Measurements from ENCODE around the gene PHF21B.
"Not testable (repeated sequence)": the region's sequence is repeated elsewhere in the genome, so short reads cannot be mapped to it uniquely, and the experiment has no call there.

Gene PHF21B

GRCh38 chr22:44865193-44866057 lies 144.4 kb downstream of the PHF21B start:
- Histone ChIP-seq H3K4me3 (no peak overlapping the region), H3K27ac (no peak overlapping the region)
- no peak for TF ChIP-seq CTCF (IDR thresholded peaks at IDR 0.05)
- DNase-seq (ENCODE audit: low spot score) = no peak

GRCh38 chr22:44862981-44863860 lies 146.6 kb downstream of the PHF21B start:
- TF ChIP-seq CTCF (IDR thresholded peaks at IDR 0.05) = no peak
- no peak overlapping the region for H3K27ac ChIP-seq
- no peak overlapping the region for H3K4me3 ChIP-seq
- no peak for DNase-seq (ENCODE audit: low spot score)

GRCh38 chr22:44862281-44862680 lies 147.5 kb downstream of the PHF21B start:
- no peak for DNase-seq (ENCODE audit: low spot score)
- no peak overlapping the region for H3K27ac ChIP-seq
- no peak for TF ChIP-seq CTCF (IDR thresholded peaks at IDR 0.05)
- no peak overlapping the region for H3K4me3 ChIP-seq

- TF ChIP-seq CTCF (IDR thresholded peaks at IDR 0.05) = no peak
- H3K4me3 ChIP-seq = no peak overlapping the region
- H3K27ac ChIP-seq = no peak overlapping the region
- DNase-seq (ENCODE audit: low spot score) = no peak
Measured at GRCh38 chr22:44861245-44861644, 148.6 kb downstream of the PHF21B start.

- DNase-seq (ENCODE audit: low spot score) = no peak
- Histone ChIP-seq H3K4me3 (no peak overlapping the region), H3K27ac (no peak overlapping the region)
- no peak for TF ChIP-seq CTCF (IDR thresholded peaks at IDR 0.05)
Measured at GRCh38 chr22:44860311-44860710, 149.5 kb downstream of the PHF21B start.

GRCh38 chr22:44859641-44860040 lies 150.2 kb downstream of the PHF21B start:
- no peak overlapping the region for H3K27ac ChIP-seq
- no peak for TF ChIP-seq CTCF (IDR thresholded peaks at IDR 0.05)
- no peak overlapping the region for H3K4me3 ChIP-seq
- no peak for DNase-seq (ENCODE audit: low spot score)

GRCh38 chr22:44858819-44859218 lies 151.0 kb downstream of the PHF21B start:
- H3K27ac ChIP-seq; H3K4me3 ChIP-seq; DNase-seq (ENCODE audit: low spot score): not testable (repeated sequence)

All from coronary artery (tissue), 2 donors.